ENCODE measurements around the gene SUPT3H. TPM values are rescaled to one million over a fixed set of nuclear protein-coding genes. Genes with fewer than 3 reads are reported as not detected.

The SUPT3H gene
- total RNA-seq, 3 donors from 2014 or later: 6.9 to 15.1 (median 13.6) TPM

- intact Hi-C loops (cut with DNase I; ENCODE audit: low total_unique reads): no loop called here
- no peak for DNase-seq (ENCODE audit: low spot score in 2 of 2)
- no peak overlapping the region for H3K4me3 ChIP-seq
- no peaks in the 10 kb centered on the region for H3K9me3 ChIP-seq
- H3K27ac ChIP-seq: no peak overlapping the region
- TF ChIP-seq POLR2AphosphoS5 (IDR thresholded peaks at IDR 0.05) (no peak), CTCF (IDR thresholded peaks at IDR 0.05) (no peak), POLR2A (IDR thresholded peaks at IDR 0.05) (no peak)
- no peaks in the 10 kb centered on the region for H3K36me3 ChIP-seq
- no peaks in the 10 kb centered on the region for H3K27me3 ChIP-seq
- H3K4me1 ChIP-seq: no peaks in the 10 kb centered on the region
These were observed 540.5 kb downstream of the SUPT3H start for GRCh38 chr6:44837255-44837654.

GRCh38 chr6:44833248-44833647 lies 544.5 kb downstream of the SUPT3H start:
- intact Hi-C loops (cut with DNase I; ENCODE audit: low total_unique reads): no loop called here
- H3K36me3 ChIP-seq: no peaks in the 10 kb centered on the region
- no peaks in the 10 kb centered on the region for H3K27me3 ChIP-seq
- no peak overlapping the region for H3K27ac ChIP-seq
- H3K9me3 ChIP-seq: no peaks in the 10 kb centered on the region
- DNase-seq (ENCODE audit: low spot score in 2 of 2): no peak
- H3K4me3 ChIP-seq: no peak overlapping the region
- TF ChIP-seq POLR2AphosphoS5 (IDR thresholded peaks at IDR 0.05) (no peak), CTCF (IDR thresholded peaks at IDR 0.05) (no peak), POLR2A (IDR thresholded peaks at IDR 0.05) (no peak)
- H3K4me1 ChIP-seq: no peaks in the 10 kb centered on the region

- TF ChIP-seq POLR2A (IDR thresholded peaks at IDR 0.05) (no peak), CTCF (IDR thresholded peaks at IDR 0.05) (no peak), POLR2AphosphoS5 (IDR thresholded peaks at IDR 0.05) (no peak)
- DNase-seq (ENCODE audit: low spot score in 2 of 2): no peak
- no peaks in the 10 kb centered on the region for H3K27me3 ChIP-seq
- H3K4me3 ChIP-seq: no peak overlapping the region
- H3K27ac ChIP-seq: no peak overlapping the region
- no peaks in the 10 kb centered on the region for H3K4me1 ChIP-seq
- H3K9me3 ChIP-seq: no peaks in the 10 kb centered on the region
- intact Hi-C loops (cut with DNase I; ENCODE audit: low total_unique reads): no loop called here
- H3K36me3 ChIP-seq: no peaks in the 10 kb centered on the region
These were observed 546.6 kb downstream of the SUPT3H start for GRCh38 chr6:44831002-44831610.

- H3K4me3 ChIP-seq: no peak overlapping the region
- H3K9me3 ChIP-seq: no peaks in the 10 kb centered on the region
- TF ChIP-seq POLR2AphosphoS5 (IDR thresholded peaks at IDR 0.05) (no peak), POLR2A (IDR thresholded peaks at IDR 0.05) (no peak), CTCF (IDR thresholded peaks at IDR 0.05) (no peak)
- H3K4me1 ChIP-seq: no peaks in the 10 kb centered on the region
- H3K27ac ChIP-seq: no peak overlapping the region
- intact Hi-C loops (cut with DNase I; ENCODE audit: low total_unique reads): no loop called here
- DNase-seq (ENCODE audit: low spot score in 2 of 2): no peak
- H3K27me3 ChIP-seq: no peaks in the 10 kb centered on the region
- no peaks in the 10 kb centered on the region for H3K36me3 ChIP-seq
These were observed 547.9 kb downstream of the SUPT3H start for GRCh38 chr6:44829836-44830235.

GRCh38 chr6:44828780-44829179 lies 549.0 kb downstream of the SUPT3H start:
- TF ChIP-seq CTCF (IDR thresholded peaks at IDR 0.05) (no peak), POLR2A (IDR thresholded peaks at IDR 0.05) (no peak), POLR2AphosphoS5 (IDR thresholded peaks at IDR 0.05) (no peak)
- Histone ChIP-seq H3K4me1 (no peaks in the 10 kb centered on the region), H3K27ac (no peak overlapping the region), H3K27me3 (no peaks in the 10 kb centered on the region), H3K4me3 (no peak overlapping the region), H3K9me3 (no peaks in the 10 kb centered on the region), H3K36me3 (no peaks in the 10 kb centered on the region)
- DNase-seq (ENCODE audit: low spot score in 2 of 2): no peak
- intact Hi-C loops (cut with DNase I; ENCODE audit: low total_unique reads): no loop called here

All from breast epithelium (tissue), 4 donors.